AG10803 (cell line): ENCODE measurements around the gene CRK.

Source experiments
- DNase-seq: peaks from one replicate; pipeline ENCODE4 v3.0.0; 2010; ENCODE audit warnings: low read depth
- H3K4me3 ChIP-seq: 2 replicates; pipeline ENCODE4 v1.5.1; 2011; ENCODE audit warnings: mild to moderate bottlenecking, low read length, control low read depth
- TF ChIP-seq, protein P1 (sequence below): conservative IDR thresholded peaks from 2 replicates; pipeline ENCODE4 v1.5.1; 2011; ENCODE audit warnings: mild to moderate bottlenecking, low read length, control low read depth, inconsistent platforms

The CRK gene

DNA sequence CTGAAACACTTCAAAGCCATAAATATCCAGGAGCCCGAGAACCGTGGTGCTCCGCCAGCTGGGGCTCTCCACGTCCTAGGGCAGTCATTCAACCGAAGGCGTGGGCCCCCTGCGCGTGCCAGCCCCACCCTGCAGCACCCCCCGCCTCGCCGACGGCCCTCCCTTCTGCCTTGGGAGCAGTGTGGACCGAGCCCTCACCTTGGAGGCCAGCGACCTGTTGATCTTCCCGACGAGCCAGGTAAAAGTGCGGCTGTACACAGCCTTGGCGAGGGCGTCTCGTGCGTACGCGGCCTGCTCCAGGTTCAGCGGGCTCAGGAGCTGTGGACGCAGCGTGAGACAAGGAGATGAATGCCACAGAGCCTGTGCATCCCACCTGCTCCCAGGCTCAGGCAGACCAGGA is 22.4 kb upstream of the CRK start:
- no peak overlapping the region for H3K4me3 ChIP-seq
- TF ChIP-seq, protein P1, sequence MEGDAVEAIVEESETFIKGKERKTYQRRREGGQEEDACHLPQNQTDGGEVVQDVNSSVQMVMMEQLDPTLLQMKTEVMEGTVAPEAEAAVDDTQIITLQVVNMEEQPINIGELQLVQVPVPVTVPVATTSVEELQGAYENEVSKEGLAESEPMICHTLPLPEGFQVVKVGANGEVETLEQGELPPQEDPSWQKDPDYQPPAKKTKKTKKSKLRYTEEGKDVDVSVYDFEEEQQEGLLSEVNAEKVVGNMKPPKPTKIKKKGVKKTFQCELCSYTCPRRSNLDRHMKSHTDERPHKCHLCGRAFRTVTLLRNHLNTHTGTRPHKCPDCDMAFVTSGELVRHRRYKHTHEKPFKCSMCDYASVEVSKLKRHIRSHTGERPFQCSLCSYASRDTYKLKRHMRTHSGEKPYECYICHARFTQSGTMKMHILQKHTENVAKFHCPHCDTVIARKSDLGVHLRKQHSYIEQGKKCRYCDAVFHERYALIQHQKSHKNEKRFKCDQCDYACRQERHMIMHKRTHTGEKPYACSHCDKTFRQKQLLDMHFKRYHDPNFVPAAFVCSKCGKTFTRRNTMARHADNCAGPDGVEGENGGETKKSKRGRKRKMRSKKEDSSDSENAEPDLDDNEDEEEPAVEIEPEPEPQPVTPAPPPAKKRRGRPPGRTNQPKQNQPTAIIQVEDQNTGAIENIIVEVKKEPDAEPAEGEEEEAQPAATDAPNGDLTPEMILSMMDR = no peak
- DNase-seq = no peak

DNA sequence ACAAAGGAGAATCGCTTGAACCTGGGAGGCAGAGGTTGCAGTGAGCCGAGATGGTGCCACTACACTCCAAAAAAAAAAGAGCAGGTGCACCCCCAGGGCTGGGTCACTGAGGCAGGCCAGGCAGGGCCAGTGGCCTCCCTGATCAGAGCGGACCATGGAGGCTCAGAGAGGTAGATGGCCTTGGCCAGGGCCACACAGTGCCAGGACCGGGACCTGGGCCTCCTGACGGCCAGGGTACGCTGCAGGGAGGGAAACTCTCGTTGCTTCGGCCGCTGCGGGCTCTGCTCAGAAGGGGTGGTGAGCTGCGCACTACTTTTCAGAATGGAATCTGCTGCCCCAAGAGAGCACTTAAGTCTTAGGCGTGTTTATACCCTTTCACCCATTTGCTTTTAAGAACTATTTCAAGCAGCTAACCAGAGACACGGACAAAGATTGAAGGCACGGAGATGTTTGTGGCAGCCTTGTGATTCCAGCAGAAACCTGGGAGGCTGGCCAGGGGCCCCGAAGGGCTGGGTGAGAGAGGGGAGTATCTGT is 19.4 kb upstream of the CRK start:
- H3K4me3 ChIP-seq = no peak overlapping the region
- no peak for DNase-seq
- TF ChIP-seq, protein P1 = no peak

DNA sequence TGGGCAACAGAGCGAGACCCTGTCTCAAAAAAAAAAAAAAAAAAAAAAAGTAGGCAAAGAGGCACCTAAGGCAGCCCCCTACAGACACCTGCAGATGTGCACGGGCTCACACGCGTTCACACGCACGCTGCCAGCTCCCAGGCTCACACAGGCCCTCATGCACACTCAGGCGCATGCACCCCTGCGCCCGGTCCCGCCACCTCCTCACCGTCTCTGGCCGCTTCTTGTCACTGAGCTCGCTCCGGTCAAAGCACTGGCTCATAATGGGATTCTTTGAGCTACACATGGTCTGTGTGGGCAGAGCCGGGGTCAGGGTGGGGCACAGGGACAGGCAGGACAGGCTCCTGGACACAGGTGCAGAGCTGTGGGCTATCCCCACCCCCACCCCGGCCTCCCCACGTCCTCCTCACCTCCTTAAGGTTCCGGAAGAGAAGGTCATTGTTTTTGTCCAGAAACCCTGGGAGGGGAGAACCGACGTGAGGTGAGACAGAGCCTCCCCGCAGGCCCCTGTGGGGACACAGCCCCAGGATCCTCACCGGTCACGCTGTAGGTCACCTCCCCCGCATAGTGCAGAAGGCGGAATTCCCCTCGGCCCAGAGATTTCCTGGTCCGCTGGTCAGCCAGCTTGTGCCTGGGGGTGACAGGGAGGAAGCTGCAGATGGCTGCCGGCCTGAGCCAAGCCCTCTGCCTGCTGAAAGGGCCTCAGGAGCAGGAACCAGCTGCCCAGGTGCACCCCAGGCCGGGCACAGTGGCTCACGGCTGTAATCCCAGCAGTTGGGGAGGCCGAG is 18.6 kb upstream of the CRK start:
- DNase-seq = no peak
- TF ChIP-seq, protein P1 = no peak
- H3K4me3 ChIP-seq = no peak overlapping the region

DNA sequence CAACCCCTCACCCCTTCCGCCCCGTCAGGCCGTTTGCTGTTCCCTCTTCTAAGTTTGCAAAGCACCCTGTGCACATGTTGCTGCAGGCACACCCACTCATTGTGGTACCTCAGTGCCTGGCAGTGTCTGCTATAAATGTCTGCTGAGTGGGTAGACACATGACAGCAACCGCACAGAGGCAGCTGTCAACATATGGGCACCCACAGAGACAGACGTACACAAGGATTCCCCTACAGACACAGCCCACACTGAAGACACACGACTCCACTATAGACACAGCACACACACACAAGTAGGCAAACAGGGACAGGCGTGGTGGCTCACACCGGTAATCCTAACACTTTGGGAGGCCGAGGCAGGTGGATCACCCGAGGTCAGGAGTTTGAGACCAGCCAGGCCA is 17.8 kb upstream of the CRK start:
- DNase-seq = no peak
- TF ChIP-seq, protein P1 = no peak

DNA sequence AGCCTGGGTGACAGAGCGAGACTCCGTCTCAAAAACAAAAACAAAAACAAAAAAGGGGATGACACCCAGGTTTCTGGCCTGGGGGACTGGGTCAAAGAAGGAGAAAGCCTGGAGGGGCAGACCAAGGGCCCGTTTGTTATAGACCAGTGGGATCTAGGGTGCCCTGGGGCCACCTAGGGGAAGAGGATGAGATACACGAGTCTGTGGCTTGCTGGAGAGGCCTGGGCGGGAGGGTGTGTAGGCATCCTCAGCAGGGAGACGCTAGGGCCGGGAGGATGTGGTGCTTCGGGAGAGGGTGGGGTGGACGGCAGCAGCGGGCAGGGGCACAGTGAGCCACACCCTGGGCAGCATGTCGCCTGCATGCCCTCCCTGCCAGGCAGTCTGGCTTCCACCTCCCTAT is 17.1 kb upstream of the CRK start:
- no peak overlapping the region for H3K4me3 ChIP-seq
- no peak for DNase-seq
- TF ChIP-seq, protein P1 = no peak

More for the DNA sequence above, 17.8 kb upstream of the CRK start:
- H3K4me3 ChIP-seq = no peak overlapping the region

DNA sequence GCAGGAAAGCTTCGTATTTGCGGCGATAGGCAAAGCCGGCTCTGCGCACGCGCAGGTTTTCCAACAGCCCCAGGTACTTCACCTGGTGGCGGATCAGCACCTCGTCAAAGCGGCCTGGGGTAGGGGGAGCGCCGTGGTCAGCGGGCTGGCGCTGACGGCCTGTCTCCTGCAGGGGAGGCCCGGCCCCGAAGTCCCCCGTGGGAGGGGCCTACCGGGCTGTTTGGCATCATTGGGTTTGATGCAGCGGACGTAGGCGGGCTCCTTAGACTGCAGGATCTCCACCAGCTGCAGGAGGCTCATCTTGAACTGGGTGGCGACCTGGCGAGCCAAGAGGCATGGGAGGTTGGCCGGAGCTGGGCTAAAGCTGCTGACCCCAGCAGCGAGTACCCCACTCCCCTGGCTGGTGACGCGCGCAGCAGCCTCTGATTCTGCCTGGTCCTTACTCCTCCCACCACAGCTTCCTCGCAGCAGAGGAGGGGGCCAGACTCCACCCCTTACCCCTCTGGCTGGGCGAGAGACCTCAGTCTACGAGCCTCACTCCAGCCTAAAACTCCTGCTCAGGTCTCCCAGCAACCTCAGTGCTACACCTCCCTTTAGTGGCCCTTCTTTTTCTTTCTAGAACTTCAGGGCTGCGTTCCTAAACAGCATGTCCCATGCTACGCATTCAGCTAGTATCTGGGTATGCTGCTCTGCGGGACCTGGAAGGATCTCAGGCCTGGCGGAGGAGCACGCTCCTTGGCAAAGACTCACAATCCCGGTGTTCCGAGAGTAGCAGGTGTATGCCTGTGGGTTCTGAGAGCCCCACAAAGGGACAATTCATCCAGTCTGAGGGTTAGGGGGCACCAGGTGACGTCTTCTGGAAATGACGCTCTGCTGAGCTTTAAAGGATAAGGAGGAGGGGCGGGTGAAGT is 16.1 kb upstream of the CRK start:
- no peak for DNase-seq
- TF ChIP-seq, protein P1 = no peak
- H3K4me3 ChIP-seq = no peak overlapping the region

DNA sequence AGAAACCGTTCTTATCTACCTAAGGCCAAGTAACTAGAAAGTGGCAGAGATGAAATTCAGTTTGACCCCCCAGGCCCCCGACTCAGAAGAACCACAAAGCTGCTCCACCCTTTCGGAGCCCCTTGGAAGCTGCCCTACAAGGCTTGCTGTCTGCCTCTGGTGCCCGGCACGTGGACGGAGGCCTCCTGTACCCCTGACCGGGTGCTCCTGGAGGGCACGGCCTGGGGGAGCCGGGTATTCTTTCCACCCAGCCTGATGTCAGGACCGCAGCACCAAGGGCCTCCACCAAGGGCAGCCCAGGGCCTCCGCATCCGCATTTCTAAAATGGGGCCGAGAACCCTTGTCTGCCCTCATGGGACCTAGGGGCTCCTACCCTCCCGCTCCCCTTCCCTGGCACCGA is 15.5 kb upstream of the CRK start:
- no peak for DNase-seq
- H3K4me3 ChIP-seq = no peak overlapping the region
- TF ChIP-seq, protein P1 = no peak
